PFSK-1 (cell line): ENCODE data around the gene KRT12.

Source experiments
- FOXP2 ChIP-seq: optimal IDR thresholded peaks from 2 replicates; pipeline ENCODE3; 2011; ENCODE audit warnings: borderline replicate concordance, control low read depth, inconsistent platforms; ENCODE audit not compliant: insufficient read depth; ENCODE audit errors: extremely low read length, extremely low read depth
- POLR2AphosphoS5 ChIP-seq: IDR thresholded peaks from 2 replicates; pipeline ENCODE4 v1.6.1; 2012; ENCODE audit warnings: low read depth, mild to moderate bottlenecking, control low read depth, low read length, moderate library complexity
- SIN3A ChIP-seq: IDR thresholded peaks from 2 replicates; pipeline ENCODE4 v1.6.1; 2012; ENCODE audit warnings: mild to moderate bottlenecking, low read length, moderate library complexity, borderline replicate concordance; ENCODE audit not compliant: insufficient read depth
- TAF1 ChIP-seq: IDR thresholded peaks from 2 replicates; pipeline ENCODE4 v1.6.1; 2012; ENCODE audit warnings: low read length, control low read depth, borderline replicate concordance; ENCODE audit not compliant: insufficient read depth
- TF ChIP-seq, protein P1 (sequence below), 2 experiments: IDR thresholded peaks; 2 replicates each; pipeline versions ENCODE4 v1.6.1 to v1.8.0; 2011 to 2012; ENCODE audit warnings: low read depth in 2 of 2, low read length in 2 of 2, control low read depth in 1 of 2, inconsistent platforms in 1 of 2, mild to moderate bottlenecking in 1 of 2, moderate library complexity in 1 of 2; ENCODE audit not compliant: insufficient read depth in 1 of 2

DNA sequence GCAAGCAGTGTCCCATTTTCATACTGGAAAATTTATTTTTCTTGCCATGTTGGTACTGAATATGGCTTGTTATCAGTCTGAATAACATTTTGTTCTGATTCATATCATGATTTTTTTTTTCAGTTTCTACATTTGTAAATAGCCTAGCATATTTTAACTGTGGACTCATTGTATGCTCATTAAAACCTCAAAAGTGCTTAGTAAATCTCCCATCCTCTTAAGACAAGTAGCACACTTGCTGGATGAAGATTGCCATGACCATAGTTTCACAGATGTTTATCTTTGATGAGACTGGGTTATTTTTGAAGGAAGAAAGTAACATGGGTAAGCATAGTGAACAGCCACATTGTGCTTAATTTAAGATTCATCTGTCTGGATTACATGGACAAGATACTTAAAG, 45.5 kb downstream of the KRT12 start:
- TF ChIP-seq FOXP2 = no peak
- TF ChIP-seq SIN3A = no peak
- TF ChIP-seq POLR2AphosphoS5 = no peak
- TF ChIP-seq, protein P1, sequence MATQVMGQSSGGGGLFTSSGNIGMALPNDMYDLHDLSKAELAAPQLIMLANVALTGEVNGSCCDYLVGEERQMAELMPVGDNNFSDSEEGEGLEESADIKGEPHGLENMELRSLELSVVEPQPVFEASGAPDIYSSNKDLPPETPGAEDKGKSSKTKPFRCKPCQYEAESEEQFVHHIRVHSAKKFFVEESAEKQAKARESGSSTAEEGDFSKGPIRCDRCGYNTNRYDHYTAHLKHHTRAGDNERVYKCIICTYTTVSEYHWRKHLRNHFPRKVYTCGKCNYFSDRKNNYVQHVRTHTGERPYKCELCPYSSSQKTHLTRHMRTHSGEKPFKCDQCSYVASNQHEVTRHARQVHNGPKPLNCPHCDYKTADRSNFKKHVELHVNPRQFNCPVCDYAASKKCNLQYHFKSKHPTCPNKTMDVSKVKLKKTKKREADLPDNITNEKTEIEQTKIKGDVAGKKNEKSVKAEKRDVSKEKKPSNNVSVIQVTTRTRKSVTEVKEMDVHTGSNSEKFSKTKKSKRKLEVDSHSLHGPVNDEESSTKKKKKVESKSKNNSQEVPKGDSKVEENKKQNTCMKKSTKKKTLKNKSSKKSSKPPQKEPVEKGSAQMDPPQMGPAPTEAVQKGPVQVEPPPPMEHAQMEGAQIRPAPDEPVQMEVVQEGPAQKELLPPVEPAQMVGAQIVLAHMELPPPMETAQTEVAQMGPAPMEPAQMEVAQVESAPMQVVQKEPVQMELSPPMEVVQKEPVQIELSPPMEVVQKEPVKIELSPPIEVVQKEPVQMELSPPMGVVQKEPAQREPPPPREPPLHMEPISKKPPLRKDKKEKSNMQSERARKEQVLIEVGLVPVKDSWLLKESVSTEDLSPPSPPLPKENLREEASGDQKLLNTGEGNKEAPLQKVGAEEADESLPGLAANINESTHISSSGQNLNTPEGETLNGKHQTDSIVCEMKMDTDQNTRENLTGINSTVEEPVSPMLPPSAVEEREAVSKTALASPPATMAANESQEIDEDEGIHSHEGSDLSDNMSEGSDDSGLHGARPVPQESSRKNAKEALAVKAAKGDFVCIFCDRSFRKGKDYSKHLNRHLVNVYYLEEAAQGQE (IDR thresholded peaks at IDR 0.05; ENCODE audit: insufficient read depth in 1 of 2, low read depth in 2 of 2, low read length in 2 of 2) = no peak
- TF ChIP-seq TAF1 = no peak
